NCI-H1105 treated with DMSO at 0.1 percent for 48 hours (cell line): ENCODE results near the gene ME3.

Source experiments
- DNase-seq: peaks from one replicate; lab custom pipeline; 2025; lab: John Stamatoyannopoulos, UW

Gene ME3

DNA sequence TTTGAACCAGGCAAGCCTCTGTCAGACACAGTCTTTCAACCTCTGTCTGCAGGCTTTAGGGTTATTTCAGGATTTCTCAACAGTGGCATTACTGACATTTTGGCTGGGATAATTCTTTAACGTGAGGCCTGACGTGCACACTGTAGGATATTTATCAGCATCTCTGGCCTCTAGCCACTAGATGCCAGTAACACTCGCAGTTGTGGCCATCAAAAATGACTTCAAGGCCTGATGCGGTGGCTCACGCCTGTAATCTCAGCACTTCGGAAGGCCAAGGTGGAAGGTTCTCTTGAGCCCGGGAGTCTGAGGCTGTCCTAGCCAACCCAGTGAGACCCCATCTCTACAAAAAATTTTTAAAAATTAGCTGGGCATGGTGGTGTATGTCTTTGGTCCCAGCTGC is 184.7 kb downstream of the ME3 start:
- no peak for DNase-seq

- DNase-seq = no peak
Measured at GRCh38 chr11:86486261-86487030, 186.0 kb downstream of the ME3 start.

DNA sequence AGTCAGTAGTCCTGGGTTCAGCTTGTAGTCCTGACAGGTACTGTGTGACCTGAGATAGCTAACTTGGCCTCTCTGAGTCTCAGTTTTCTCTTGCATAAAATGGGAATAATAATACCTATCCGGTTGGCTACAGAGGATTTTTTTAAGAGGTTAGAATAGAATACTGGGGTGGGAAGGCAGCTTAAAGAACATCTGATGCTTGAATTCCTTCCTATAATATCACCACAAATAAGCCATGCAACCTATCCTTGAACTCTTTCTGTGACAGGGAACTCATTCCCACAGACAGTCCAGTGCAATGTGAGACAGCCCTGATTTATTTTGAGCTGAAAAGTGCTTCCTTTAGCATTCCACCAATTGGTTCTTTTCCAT is 187.6 kb downstream of the ME3 start:
- no peak for DNase-seq

- no peak for DNase-seq
Measured at GRCh38 chr11:86483940-86484794, 188.2 kb downstream of the ME3 start.

GRCh38 chr11:86483610-86483939 is 188.8 kb downstream of the ME3 start:
- DNase-seq = no peak

DNA sequence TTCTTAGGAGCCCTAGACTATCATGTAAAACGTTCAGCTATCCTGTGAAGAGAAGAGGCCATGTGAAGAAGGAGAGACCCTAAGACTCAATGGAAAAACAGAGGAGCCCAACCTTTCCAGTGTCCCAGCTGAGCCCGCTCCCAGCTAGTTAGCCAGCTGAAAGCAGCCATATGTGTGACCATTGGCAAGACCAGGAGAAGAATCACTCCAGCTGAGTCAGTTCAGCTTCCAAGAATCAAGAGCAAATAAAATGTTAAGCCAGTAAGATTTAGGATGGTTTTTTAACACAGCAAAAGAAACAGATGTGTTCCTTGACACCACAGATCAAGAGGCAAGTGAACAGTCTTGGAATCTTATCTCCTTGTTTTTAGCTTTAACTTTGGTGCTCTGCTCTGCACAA is 189.7 kb downstream of the ME3 start:
- no peak for DNase-seq

- DNase-seq = no peak
Measured at GRCh38 chr11:86481399-86481798, 191.0 kb downstream of the ME3 start.

DNA sequence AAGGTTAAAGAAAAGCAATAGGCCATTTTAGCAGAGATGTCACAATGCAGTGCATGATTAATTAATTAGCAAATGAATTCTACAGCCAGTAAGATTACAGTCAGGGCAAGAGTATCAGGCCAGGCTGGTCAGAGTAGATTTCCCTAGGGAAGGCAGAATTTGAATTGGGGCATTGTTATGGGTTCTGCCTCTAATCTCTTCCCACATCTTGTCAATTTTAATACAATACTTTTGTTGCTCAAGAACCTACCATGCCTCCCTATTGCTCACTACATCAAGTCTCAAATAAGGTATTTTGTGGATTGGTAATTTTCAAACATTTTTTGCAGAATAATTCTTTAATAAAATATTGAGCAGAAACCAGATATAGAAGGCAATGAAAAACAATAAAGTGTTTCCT is 194.1 kb downstream of the ME3 start:
- no peak for DNase-seq

GRCh38 chr11:86477495-86478155 is 194.8 kb downstream of the ME3 start:
- no peak for DNase-seq

GRCh38 chr11:86476109-86476861 is 196.1 kb downstream of the ME3 start:
- no peak for DNase-seq

GRCh38 chr11:86475027-86475426 is 197.4 kb downstream of the ME3 start:
- DNase-seq = no peak

DNA sequence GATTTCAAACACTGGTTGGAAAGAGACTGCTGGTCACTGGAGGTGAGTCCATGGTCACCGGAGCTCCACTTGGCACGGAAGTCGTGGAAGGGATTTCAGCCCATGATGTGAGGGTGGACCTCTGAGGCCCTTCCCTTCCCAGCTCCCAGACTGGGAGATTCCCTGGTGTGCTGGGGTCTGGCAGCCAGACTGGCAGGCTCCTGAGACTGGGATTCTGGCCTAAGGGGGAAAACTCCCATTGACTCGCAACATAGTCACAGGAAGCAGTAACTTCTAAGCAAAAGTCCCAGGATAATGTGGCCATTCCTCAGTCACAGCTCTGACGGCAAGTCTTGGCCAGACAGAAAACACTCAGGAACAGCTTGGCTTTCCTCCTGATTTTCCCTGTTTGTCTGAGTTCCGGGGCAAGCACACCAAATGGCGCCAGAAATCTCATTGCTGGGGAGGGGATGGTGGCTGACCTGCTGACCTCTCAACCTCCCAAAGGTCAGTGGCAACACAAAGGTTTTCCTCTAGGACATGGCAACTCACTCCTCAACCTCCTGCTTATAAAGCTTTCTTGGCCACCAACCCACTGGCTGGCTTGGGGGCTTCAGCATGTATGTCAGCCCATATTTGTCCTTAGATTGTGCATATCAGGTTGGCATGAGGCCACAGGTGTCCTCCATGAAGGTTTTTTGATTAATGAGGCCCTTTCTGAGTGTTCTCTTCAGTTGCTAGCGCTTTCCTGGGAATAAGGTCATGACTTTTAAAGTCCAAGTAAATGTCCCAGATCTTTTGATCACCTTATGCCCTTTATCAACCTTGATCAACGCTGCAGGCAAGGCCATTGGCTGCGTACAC is 198.2 kb downstream of the ME3 start:
- no peak for DNase-seq

GRCh38 chr11:86469491-86470388 is 202.7 kb downstream of the ME3 start:
- no peak for DNase-seq

GRCh38 chr11:86468169-86468568 is 204.2 kb downstream of the ME3 start:
- DNase-seq = no peak

DNA sequence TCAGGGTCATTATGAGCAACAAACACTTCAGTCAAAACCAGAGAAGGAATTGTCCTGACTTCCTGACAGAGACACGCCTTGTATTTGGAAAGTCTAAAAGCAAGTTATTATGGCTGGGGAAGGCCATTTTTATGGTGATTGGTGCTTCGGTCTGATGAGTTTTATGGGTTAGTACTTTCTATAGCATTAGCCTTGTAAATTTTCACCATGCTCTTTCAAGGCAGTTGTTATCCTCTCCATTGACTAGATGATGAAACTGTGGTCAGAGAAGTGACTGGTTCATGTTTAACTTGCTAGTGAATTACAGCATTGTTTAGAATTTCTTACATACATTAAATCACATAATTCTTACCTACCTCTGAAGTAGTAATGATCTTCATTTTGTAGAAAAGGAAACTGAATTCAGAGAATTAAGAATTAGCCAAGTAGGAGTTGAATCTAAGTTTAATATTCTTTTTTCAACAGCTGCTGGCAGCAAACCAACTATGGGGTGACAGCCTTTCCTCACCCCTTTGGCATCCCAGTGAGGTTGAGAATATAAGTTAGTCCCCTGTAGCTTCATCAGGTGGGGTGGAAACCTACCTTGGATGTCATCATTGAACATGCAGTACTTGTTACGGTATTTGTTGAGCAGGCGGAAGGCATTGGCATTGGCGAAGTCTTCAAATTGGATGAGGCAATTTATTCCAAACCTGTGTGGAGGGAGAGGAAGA is 207.8 kb downstream of the ME3 start:
- no peak for DNase-seq

DNA sequence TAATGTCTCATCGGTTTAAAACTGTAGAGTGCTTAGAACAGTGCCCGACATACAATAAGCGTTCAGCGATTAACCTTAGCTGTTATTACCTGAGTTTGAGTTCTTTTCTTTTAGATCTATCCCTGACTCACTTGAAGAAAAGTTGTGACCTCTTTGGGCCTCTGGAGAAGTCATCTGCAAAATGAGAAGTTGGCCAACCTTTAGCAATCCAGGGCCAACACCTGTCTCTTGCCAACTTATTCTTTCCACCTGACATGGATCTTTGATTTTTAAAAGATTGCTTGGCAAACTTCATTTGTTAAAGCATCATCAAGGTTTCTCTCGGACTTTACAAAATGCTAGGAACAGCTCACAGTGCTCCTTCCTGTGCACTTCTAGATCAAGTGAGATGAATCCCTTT is 208.5 kb downstream of the ME3 start:
- DNase-seq = no peak

- peak; percentile 11 for DNase-seq
Measured at GRCh38 chr11:86463120-86463519, 209.3 kb downstream of the ME3 start.

- DNase-seq = no peak
Measured at GRCh38 chr11:86461892-86462291, 210.5 kb downstream of the ME3 start.
